HG03039 (cell line): ENCODE data around the gene HDGF.

ENCODE experiments used
- ATAC-seq: cut with Tn5 transposase; IDR thresholded peaks from one replicate; pipeline ENCODE4 v1.9.1; 2021; ENCODE audit warnings: mild to moderate bottlenecking, moderate library complexity; ENCODE audit not compliant: unreplicated experiment

HDGF gene

DNA sequence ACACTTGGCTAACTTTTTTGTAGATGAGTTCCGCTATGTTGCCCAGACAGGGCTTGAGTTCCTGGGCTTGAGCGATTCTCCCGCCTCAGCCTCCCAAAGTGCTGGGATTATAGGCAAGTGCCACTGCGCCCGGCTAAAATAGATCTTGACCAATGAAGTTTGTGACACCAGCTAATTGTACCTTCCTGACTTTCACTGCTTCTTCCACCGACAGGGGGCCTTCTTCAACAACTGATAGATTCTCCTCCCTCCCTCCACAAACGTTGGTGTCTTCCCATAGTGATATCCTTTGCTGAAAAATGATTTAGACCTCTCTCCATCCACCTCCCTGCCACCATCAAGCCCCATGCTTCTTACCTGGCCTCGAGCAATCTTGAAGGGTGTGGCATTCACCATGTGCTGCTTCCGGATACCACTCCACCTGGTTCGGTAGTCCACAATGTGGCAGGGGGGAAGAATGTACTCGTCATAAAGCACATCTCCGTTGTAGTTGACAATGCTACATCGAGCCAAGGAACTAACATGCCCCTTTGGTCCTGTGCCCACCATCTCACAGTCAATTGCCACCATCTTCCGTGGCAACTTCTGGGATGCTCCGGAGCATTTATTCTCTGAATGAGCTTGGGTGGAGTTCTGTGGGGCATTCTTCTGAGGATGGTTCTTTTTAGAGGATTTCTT lies 24.8 kb downstream of the HDGF start:
- ATAC-seq: no peak

DNA sequence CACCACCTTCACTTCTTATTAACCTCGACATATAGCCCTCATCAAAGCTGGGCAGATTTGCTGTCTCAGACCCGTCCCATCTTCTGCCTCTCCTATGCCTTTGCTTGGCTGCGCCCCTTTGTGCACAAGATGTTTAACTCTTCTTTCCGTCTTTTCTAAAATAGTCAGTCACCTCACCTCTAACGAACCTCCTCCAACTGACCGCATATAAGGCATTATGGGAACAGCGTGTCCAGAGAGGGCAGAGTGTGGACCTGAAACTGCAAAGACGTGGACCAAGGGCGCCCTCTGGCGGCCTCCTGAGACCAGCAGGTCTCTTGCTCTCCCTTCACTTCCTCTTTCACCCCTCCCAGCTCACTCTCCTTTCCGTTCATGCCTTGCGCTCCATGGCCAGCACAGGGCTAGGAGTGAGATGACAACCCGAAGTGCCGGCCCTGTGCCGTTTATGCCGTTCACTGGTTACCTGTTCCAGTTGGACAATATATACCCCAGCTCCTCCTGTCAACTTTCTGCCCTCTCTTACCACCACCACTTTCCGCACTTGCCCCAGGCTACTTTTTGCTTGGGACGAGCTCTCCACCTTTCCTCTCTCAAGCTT lies 25.7 kb downstream of the HDGF start:
- ATAC-seq: no peak

- no peak for ATAC-seq
These were observed 29.9 kb downstream of the HDGF start for GRCh38 chr1:156721535-156721934.

GRCh38 chr1:156721131-156721530 lies 30.3 kb downstream of the HDGF start:
- ATAC-seq: no peak

- ATAC-seq: no peak
These were observed 34.1 kb downstream of the HDGF start for GRCh38 chr1:156717351-156717750.

DNA sequence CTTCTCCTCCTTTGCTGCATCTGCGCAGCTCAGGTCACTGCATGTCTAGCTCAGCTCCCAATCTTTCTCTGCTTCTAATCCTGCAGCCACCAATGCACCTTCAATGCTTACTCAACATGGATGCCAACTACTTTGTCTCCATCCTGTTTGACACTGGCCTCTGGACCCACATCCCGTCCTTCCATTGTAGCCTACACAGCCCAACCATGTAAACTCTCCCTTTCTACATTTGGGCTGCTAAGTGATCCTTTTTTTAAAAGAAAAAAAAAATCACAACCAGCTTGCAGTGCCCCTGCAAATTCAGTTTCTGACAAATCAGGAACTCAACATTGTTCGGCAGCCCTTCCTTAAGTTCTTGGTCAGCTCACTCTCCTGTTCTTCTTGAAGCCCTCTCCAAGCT lies 36.6 kb downstream of the HDGF start:
- ATAC-seq: no peak

DNA sequence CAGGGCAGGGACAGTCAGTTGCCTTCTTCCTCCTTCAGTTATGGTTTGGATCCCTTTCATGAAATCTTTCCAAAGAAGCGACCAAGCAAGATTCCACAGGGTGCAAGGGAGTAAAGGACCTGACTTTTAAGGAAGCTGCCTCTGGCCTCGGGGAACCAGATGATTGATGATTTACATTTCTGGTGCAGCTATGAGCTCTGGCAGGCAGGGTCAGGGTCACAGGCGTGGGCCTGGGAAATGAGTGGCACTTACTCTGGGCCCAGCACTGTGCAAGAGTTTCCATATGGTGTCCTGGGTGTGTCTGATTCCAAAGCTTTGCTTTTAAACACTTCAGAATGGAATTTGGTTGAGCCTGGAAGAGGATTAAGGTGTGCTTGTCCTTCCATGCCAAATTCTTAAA lies 38.8 kb downstream of the HDGF start:
- ATAC-seq: no peak

- no peak for ATAC-seq
These were observed 40.3 kb downstream of the HDGF start for GRCh38 chr1:156711011-156711817.

DNA sequence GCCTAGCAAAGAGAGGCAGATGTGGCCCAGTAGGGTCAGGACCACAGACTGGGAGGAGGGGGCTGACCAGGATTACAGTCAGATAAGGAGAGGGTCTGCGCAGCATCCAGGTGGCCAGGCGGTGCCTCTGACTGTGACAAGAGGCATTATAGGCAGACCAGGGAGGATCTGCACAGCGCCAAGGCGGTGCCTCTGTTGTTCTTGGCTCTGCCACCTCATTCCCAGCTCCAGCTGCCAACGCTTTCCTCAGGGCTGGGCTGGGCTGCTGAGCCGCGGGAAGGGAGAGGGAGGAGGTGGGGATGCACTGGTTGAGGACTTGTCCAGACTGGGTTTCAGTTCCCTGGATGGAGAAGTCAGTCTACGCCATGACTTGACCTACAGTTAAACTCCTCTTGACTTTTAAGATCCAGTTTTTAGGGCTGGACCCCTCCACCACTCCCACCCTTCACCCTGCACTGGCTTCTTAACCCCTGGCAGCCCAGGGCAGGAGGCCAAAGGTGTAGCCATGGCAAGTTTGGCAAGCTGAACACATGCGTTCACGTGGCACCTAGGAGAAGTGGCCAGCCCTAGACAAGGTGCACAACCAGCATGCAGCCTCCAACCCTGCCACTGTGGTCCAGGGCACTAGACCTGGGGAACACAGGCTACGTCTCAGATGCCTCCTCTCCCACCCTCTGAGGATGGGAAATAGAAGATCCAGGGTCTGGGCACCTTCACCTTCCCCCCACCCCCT lies 41.6 kb downstream of the HDGF start:
- no peak for ATAC-seq

DNA sequence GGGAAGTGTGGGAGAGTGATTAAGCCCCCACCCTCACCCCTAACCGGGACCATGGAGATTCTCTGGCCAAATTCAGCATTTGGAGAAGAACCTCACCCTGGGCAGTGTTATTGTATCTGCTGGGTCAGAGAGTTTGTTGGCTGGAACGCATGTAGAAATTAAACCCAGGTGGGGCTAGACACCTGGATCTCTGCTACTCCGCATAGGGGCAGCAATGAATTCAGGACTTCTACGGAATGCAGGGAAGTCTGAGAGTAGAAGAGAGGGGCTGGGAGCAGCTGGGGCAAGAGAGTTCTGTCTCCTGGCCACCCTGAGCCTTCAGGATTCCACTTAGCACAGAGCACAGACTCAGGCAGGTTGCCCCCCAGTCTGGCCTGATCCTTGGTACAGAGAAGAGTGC lies 42.4 kb downstream of the HDGF start:
- no peak for ATAC-seq

DNA sequence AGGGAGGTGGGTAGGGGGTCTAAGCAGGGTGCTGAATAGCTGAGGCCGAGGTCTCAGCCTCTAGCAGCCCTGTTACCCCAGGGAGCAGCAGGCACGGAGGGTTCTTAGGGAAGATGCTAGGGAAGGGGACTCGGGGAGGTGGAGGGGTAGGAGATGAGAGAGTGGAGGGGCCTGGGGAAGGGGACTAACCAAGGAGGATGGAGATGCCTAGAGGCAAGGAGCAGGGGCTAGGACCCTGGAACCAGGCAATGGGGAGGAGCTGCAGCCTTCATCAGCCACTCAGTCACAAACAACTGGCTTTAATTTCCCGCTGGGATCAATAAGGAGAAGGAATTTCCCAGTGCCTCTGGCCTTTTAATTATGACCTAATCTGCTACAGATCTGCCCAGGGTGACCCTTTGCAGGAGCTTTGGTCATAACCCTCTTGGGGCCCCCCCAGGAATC lies 43.2 kb downstream of the HDGF start:
- no peak for ATAC-seq

- ATAC-seq: no peak
These were observed 43.9 kb downstream of the HDGF start for GRCh38 chr1:156707417-156708217.

- ATAC-seq: no peak
These were observed 44.6 kb downstream of the HDGF start for GRCh38 chr1:156706657-156707416.

GRCh38 chr1:156705918-156706656 lies 45.4 kb downstream of the HDGF start:
- ATAC-seq: no peak

GRCh38 chr1:156705321-156705917 lies 46.1 kb downstream of the HDGF start, which contains the start of gene CRABP2:
CRABP2 (minus strand) TSS chr1:156705583; CDS start chr1:156705446, 137 bp downstream.
- ATAC-seq: no peak

GRCh38 chr1:156704930-156705320 lies 46.5 kb downstream of the HDGF start:
- no peak for ATAC-seq

- no peak for ATAC-seq
These were observed 47.2 kb downstream of the HDGF start for GRCh38 chr1:156704166-156704711.

- no peak for ATAC-seq
These were observed 47.7 kb downstream of the HDGF start for GRCh38 chr1:156703741-156704140.
